Stimulated activated CD8-positive, alpha-beta memory T cell treated with anti-CD3 and anti-CD28 coated beads, Interleukin-4, amount 100 ng/mL, for 24 hours (primary cell): ENCODE measurements around the gene FZR1.

ENCODE experiments used
- DNase-seq: peaks from one replicate; pipeline ENCODE4 v3.0.0-alpha.2; 2020; ENCODE audit warnings: low read depth

The FZR1 gene

DNA sequence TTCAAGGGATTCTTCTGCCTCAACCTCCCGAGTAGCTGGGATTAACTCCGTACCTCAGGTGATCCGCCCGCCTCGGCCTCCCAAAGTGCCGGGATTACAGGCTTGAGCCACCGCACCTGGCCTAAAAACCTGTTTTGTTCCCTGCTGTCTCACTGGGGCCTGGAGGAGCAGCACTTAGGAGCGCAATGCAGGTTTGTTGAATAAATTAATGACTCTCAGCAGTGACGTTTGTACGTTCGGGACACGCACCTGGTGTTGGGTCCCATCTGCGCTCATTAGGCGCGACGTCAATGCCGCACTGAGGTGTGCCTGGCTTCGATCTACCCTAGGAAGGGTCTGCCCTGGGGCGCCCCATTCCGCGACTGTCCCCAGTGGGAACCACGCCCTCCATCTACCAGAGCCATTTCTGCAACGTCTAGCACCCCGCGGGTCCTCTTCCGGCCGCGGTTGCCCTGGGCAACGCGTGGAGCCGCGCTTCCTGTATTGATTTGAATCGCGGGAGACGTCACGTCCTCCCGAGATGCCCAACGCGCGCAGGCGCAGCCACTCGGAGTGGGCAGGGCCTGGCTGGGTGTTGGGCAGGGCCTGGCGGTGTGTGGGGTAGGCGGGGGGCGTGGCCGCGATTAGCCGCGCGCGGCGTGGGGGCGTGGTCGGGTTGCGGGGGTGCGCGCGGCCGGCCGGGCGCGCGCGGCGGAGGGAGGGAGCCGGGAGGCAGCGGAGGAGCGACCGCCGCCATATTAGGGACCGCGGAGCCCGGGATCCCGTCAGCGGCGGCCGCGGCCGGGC is at the start of gene FZR1:
Gene FZR1, plus strand, starts transcription at position 714 of the 786 bp plus-strand sequence. CDS start 16,679 bp downstream, outside the sequence.
- peak; percentile 99 for DNase-seq

DNA sequence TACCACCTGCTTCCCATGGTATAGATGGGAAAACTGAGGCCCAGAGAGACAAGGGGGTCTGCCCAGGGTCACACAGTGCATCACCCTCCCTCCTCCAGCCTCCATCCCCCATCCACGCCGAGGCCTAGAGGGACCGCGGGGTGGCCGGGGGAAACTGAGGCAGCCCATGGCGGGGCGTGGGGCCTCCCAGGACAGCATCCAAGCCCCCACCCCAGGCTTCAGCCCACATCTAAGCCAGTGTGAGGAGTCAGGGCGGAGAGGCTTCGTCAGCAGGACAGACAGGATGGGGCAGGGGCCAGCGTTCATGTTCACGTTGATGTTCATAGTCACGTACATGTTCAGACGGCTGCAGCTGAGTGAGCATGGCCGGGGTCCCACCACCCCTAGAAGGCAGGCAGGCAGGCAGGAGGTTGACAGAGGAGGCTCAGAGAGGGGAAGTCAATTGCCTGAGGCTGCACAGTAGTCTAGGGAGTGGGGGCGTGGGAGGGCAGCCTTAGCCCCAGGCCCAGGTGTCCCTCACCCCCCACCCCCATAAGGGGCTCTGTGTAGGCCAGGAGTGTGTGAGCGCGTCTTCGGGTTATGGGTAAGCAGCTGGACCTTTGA is 49.1 kb upstream of the FZR1 start:
- DNase-seq = no peak

DNA sequence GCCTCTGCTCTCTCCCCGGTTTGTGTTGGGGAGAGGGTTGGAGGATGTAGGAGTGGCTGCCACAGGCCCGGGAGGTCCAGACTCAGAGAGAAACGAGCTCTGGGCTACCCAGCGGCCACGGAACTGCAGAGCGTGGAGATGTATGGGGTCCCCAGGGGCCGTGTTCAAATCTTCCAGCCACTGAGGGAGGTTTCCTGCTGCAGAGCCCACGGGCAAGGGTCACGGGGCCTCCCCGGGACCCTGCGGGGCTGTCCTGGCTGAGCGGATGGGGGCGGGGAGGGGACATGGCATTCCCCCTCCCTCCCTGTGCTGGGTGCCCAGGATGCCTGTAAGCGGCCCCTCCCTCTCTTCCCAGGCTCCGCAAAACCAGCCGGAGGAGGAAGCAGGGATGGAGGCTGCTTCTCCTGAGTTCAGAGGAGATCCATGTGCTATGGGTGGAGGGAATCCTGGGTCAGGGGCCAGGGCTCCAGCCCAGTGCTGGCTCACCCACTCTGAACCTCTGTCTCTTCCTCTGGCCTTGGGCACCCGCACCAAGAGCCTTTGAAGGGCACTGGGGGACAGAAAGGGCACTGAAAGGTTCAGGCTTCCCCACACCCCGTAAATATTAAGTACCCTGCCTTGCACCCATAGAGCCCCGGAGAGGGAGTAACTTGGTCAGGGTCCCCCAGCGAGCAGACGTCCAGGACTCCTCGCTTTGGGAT is 48.4 kb upstream of the FZR1 start:
- no peak for DNase-seq

DNA sequence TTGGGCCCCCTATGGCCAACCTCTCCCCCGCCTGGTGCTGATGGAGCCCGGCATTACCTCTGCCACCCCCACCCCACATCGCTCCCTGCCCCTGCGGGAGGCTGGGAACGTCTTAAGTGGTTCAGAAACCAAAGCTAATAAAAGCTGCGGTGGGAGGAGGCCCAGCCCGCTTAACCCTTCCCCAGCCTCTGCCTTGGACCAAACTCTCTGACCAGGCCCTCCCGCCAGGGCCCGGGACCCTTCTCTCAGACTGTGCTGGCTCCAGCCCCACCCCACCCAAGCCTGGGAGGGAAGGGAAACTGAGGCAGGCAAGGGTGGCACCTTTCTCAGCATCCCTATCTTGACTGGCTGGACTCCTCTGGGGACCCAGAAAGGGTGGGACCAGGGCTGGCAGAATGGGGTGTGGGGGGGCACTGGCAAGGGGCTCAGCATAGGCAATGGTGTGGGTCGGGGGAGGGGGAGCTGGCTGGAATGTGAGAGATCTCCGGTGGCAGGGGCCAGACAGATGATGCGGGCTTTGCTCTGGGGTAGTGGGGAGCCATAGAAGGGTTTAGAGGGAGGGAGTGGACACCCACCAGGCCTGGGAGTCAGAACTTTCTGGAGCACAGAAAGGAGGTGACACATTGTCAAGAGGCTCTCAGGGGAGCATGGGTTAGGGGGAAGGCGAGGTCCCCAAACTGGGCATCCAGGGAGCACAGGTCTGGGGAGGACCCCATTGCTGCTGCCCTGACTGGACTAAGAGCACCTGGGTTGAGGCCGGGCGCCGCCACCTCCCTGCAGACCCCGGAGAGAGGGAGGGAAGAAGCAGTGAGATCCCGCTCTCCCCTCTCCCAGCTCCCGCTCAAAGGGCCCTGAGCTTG is 47.7 kb upstream of the FZR1 start:
- no peak for DNase-seq

DNA sequence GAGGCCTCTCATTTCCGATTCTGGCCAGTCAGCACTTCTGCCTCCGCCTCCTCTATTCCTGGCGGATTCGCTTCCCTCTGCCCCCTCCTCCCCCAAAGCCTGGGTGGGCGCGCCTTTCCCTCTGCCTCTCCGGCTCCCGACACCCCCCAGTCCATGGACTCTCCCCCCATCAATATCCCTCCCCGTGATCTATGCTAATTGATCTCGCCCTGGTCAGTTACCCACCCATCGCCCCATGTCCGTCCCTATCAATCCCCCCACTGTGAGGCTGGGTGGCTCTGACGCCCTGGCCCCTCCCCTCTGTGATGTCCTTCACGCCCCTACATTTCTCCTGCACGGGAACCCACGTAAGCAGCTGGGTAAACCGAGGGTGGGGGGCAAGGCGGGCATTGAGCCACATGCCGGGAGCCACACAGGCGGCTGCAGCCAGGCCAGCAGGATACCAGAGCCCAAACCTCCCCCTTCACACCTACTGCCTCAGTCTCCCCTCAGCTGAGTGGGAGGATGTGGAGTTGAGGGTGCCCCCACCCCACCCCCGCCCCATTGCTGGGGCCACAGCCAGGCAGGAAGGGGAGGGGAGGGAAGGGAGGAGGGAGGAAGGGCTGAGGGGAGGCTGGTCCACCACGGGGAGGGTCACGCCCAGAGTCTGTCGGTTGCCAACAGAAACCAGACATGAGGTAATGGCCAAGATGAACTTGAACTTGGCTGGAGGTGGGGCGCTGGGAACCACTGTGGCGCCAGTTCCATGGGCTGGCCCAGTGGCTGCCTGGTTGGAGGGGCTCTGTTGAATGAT is 46.8 kb upstream of the FZR1 start:
- DNase-seq = no peak

DNA sequence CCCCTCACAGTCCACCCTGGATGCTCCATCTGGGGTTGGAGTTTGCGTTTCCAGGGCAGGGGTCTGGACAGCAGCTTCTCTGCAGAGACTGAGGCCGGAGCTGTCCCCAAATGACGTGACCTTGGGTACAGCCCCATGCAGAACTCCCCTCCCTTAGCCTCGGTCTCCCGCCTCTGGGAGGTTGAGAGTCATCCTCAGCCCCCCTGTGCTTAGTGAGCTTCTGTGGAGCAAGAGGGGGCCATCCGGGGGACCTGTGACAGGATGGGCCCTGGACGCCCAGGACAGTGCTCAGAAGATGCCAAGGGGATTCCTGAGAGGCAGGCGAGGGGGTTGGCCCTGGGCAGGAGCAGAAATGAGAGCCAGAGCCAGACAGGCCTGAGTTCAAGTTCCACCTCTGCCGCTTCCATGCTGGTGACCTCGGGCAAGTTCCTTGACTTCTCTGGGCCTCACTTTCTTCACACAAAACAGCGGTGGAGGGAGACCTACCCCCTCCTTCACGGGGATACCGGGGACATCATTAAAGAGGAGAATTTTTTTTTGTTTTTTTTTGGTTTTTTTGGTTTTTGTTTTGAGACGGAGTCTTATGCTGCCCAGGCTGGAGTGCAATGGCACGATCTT is 46.0 kb upstream of the FZR1 start:
- DNase-seq = no peak

DNA sequence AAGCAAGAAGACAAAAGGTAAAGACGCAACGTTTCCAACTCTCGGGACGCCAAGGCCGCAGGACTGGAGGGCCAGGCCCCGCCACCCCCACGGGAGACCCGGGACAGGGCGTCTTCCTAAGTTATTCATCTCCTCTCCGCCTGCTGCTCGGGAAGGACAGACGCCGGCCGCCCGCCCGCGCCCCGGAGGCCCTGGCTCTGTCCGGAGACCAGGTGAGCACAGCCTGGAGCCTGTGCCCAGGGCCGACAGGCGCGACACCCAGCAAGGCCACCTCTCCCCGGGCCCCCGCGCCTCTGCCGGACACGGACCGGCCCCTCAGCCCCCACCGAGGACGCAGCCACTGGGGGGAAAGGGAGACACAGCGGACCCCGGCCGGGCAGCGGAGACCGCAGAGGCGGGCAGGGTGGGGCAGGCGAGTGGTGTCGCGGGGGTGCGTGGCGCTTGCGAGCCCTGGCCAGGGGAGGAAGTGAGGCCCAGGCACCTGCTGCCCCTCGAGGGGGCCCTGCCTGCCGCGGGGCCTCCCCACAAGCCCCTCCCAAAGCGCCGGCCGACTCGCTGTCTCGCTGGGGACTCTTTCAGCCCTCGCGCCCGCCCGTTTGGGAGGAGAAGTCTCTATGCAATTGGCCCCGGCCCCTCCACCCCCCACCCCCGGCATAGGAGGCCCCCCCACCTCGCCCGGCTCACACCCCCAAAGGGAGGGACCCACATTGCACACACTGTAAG is 43.0 kb upstream of the FZR1 start:
- no peak for DNase-seq

DNA sequence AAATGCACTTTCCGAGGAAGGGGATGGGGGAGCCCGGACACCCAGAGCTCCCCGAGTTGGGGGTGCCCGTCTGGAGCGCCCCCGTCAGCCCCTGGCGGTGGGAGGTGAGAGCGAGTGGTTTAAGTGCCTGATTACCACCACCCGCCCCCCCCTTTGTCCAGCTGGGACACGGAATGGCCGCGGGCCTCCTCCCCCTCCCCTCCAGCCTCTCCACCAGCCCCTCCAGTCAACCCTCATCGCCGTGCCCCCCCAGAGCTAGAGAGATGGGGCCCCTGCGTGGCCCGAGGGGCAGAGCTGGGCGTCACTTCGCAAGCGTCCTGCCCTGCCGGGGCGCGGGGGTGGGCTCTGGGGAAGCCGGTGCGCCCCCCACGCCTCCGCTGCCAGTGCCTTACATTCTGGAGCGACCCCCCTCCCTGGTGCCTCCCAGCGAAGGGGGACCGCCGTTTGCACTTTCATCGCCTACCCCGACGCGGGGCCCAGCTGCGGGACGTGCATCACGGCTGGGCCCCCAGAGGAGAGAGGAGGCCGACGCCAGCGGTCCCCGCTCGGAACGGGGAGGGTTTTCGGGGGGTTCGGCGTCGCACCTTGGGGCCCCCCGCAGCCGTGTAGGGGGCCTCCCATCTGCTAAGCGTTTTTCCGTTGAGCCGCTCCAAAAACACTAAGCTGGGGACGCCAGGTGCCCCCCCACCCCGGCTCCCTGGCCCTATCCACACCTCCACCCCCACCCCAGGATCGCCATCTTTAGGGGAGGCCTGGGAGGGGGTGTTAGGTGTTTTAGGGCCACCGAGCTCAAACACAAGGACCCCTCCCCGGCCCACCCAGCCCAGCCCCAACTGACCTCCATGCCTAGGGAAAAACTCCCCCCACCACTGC is 42.2 kb upstream of the FZR1 start:
- DNase-seq = no peak

DNA sequence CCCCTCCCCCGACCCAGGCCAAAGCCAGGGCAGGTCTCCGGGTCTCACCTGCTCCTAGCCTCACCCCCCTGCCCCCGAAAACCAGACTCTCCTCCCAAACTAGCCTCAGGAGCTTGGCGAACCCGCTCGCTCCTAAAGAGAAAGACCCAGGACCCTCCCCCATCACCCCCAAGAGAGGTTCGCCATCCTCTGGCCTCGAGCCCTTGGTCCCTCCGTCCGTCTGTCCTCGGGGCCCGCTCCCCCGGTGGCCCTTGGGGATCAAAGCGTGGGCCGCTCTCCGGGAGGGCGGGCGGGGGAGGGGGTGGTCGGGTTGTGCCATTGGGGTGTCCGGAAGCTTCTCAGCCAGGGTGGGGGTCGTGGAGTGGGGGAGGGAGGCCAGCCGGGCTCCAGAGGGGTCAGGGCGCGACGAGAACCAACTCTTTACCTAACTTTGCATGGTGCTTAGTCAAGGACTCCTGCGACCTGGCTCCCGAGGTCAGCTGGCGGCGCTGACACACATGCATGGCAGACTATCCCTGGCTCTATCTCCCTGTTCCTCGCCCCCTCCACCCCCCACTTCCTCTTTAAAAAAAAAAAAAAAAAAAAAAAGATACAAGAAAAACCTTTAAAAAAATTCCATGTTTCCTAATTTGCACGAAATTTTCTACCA is 41.4 kb upstream of the FZR1 start:
- no peak for DNase-seq

DNA sequence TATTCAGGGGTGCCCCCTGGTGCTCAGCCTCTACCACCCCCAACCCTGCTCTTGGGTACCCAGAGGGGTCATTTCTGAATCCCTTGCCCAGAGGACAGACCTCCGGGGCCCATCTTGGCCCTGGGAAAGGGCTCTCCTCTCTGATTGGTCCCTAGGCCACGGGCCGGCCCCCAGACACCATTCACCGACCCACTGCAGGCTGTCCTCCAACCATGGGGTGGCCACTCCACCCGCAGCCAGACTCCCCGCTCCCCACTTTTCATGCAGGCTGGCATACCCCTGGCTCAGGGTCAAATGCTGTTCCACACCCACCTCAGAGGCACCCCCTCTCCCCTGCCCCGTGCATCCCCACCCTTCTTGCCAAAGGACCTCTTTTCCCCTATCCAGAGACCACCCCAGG is 40.6 kb upstream of the FZR1 start:
- DNase-seq = no peak

DNA sequence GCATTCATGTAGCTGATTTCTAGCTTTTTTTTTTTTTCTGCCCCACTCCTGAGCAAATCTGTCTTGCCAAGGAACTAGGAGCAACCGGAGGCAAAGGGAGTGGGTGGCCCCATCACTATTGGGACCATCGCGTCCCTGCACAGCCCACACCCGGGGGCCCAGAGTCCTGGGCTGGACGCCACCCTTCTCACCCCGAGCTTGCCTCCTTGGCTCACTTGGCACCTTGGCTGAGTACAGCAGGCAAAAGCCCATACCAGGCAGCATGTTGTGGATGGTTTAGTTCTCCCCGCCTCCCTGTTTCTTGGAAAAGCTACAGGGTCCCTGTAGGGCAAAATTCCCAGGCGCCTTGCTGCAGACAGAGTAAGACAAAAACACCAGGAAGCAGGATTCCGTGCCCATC is 39.5 kb upstream of the FZR1 start:
- no peak for DNase-seq

DNA sequence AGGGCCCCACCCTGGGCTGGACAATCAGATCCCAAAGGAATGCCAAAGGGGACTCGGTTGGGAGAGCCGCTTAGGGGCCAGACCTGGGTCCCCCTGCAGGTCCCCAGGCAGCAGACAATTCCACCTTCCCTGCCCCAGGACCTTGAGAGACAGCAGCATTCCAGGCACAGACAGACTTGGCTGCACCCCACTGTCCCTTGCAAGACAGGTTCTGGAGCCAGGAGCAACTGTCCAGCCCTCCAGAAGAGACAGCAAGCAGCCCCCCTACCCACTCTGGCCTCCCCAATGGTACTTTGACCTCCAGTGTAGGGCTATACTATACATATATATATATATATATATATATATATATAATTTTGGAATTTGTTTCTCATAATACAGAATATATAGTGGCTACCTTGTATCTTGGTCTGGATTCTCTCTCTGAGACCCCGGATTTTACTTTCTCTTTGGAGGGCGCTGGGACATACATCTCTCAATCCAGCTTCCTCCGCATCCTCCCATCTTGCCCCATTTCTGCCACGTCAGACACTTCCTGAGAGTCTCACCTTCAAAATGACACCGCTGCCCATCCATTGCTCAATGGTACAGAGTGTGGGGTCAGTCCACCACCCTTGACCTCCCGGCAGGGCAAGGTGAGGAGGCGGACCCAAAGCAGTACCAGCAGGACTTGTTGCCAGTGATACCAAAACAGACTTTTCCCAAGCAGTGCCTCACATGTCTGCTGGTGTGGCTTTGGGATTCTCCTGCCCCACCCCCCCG is 38.5 kb upstream of the FZR1 start:
- no peak for DNase-seq

DNA sequence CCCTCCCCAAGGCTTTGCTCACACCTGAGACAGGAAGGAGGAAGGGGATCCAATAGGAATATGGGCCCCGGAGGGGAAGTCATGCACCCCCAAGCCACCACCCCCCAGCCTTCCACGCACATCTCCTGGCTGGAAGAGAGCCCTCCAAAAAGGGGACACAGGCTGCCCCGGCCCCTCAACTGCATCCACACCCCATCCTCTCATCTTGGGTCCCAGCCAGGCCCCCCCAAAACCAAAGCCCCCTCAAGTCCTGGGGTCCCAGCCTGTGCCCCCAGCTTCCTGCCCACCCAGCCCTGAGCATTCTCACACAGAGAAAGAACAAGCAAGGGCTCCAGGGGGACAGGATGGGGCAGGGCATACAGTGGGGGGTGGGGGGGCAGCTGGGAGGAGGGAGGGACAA is 37.9 kb upstream of the FZR1 start:
- DNase-seq = no peak

DNA sequence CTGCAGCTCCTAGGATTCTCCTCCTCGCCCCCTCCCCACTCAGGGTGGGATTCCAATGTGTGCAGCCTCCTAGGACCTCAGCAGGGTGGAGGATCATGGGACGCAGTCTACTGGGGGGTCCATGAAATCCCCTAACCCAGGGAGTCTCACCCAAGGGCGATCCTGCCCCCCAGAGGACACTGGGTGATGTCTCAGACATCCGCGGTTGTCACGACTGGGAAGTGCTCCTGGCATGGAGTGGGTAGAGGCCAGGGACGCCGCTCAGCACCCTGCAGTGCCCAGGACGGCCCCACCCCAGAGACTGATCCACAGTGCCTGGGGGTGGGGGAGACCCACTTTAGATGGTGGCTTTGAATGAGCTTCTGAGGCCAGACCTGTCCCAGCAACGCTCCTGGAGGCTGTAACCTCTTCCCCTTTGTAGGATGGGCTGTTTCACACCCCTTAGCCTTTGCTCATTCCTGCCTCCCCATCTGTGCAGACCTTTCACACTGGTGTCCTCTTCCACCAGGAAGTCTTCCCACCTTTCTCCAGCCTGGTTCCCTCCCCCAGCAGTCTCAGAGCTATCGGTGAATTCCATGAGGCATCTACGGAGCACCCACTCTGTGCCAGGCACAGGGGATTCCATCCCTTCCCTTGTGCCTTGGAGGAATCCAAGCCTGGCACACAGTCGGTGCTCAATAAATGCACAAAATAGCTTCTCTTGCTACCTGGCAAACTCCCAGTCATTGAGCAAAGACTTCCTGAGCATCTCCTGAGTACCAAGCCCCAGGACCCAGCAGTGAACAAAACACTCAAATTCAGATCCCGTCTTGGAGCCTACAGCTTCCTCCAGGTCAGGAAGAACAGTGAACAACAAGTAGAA is 36.2 kb upstream of the FZR1 start:
- DNase-seq = no peak

DNA sequence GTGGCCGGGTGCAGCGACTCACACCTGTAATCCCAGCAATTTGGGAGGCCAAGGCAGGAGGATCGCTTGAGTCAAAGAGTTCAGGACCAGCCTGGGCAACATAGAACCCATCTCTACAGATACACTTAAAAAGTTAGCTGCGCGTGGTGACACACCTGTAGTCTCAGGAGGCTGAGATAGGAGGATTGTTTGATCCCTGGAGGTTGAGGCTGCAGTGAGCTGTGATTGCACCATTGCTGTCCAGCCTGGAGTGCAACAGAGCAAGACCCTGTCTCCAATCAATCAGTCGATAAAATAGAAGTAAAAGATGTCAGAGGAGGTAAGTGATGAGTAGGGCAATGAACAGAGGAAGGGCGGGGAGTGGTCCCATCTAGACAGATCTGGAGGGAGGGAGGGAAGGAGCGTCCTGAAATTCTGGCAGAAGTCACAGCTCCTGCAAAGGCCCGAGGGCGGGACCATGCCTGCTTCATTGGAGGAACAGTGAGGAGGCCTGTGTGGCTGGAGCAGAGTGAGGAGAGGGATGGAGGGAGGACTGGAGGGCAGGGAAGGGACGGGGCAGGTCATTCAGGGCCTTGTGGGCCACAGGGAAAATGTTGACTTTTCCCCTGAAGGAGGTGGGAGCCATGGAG is 35.5 kb upstream of the FZR1 start:
- DNase-seq = no peak

DNA sequence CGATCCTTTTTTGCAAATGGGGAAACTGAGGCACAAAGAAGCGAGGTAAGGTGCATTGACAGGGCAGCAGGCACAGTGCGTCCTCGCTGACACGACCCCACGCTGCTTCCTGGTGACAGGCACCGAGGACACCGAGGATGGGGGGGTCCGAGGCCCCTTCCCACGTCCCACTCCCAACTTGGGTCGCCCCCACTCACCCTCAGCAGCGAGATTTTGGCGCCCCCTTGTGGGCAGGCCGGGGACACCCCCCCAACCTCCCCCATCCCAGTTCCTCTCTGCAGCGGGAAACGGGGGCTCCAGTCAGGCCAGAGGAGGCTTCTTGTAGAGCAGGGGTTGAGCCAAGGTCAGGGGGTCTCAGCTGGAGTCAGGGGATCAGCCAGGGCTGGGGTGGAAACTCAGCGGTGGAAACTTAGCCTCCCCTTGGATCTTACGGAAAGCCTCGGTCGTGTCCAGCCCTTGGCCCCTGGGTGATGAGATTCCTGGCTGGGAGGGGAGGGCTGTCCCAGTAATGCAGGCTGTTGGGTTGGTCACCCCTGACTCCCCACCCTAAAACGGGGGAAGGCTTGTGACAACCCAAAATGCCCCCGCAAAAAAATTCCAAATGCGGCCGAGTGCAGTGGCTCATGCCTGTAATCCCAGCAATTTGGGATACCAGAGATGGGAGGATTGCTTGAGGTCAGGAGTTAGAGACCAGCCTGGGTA is 34.0 kb upstream of the FZR1 start:
- DNase-seq = peak; percentile 24
